Activated B cell treated with CpG ODN at 0.5 μM for 24 hours (primary cell): ENCODE data around the gene ZNF212. TPM values are rescaled to one million over a fixed set of nuclear protein-coding genes. Genes with fewer than 3 reads are reported as not detected.
"Not testable (repeated sequence)": the region's sequence is repeated elsewhere in the genome, so short reads cannot be mapped to it uniquely, and the experiment has no call there.

ENCODE experiments used
- ATAC-seq: fragments of 200-7000 bp; cut with Tn5 transposase; one replicate; pipeline ENCODE4 v1.10.0; 2021; ENCODE audit warnings: low read depth, mild to moderate bottlenecking, moderate library complexity
- CTCF ChIA-PET: fragments of 350-600 bp; sonication (Branson Sonifier 250); formaldehyde crosslinking; loops from one replicate; lab custom pipeline; 2021; ENCODE audit warnings: antibody characterized with exemption; lab: Charles Lee
- POLR2A ChIA-PET: fragments of 350-600 bp; sonication (Branson Sonifier 250); formaldehyde crosslinking; loops from one replicate; lab custom pipeline; 2021; ENCODE audit warnings: antibody characterized with exemption; lab: Charles Lee
- DNase-seq: peaks from one replicate; pipeline ENCODE4 v3.0.0; 2022
- H3K27ac Mint-ChIP-seq: one replicate; pipeline ENCODE4 v1.8.0; 2020; ENCODE audit warnings: mixed read lengths
- H3K27me3 Mint-ChIP-seq: one replicate; pipeline ENCODE4 v1.8.0; 2021; ENCODE audit warnings: mixed read lengths
- H3K36me3 Mint-ChIP-seq: one replicate; pipeline ENCODE4 v1.8.0; 2021; ENCODE audit warnings: low read depth, mixed read lengths
- H3K4me1 Mint-ChIP-seq: one replicate; pipeline ENCODE4 v1.8.0; 2021; ENCODE audit warnings: mixed read lengths
- H3K4me3 Mint-ChIP-seq: one replicate; pipeline ENCODE4 v1.8.0; 2020; ENCODE audit warnings: mild to moderate bottlenecking, mixed read lengths
- H3K9me3 Mint-ChIP-seq: one replicate; pipeline ENCODE4 v1.8.0; 2020; ENCODE audit warnings: mixed read lengths
- intact Hi-C: fragments of 100-400 bp; cut with micrococcal nuclease; formaldehyde crosslinking; loops from one replicate; pipeline ENCODE4 v1.15.1; 2024
- total RNA-seq: library from RNA; stranded (reverse); gene quantifications from 2 replicates; pipeline ENCODE4 v1.2.3, GENCODE V29; 2022
- TF ChIP-seq, protein P1 (sequence below): fragments of 200-600 bp; IDR thresholded peaks from one replicate; pipeline ENCODE4 v1.8.0; 2022; ENCODE audit warnings: antibody characterized with exemption, mild to moderate bottlenecking

ZNF212 gene
- total RNA-seq, 1 donor from 2014 or later = 21.0 TPM

GRCh38 chr7:149240637-149241036, 1.2 kb downstream of the ZNF212 start:
- H3K27ac Mint-ChIP-seq = no peak overlapping the region
- ChIA-PET CTCF (interaction anchor here (0.9 to 1.1 kb wide), 2 partner anchors 19 to 182 kb away, joined by 3 to 4 read pairs; no protein-coding TSS in a partner anchor), POLR2A (interaction anchor here (2.5 to 2.6 kb wide), 2 partner anchors 21 to 94 kb away, joined by 5 to 13 read pairs; partner anchors contain the start of genes ZNF398 and ZNF783)
- DNase-seq = no peak
- TF ChIP-seq, protein P1, sequence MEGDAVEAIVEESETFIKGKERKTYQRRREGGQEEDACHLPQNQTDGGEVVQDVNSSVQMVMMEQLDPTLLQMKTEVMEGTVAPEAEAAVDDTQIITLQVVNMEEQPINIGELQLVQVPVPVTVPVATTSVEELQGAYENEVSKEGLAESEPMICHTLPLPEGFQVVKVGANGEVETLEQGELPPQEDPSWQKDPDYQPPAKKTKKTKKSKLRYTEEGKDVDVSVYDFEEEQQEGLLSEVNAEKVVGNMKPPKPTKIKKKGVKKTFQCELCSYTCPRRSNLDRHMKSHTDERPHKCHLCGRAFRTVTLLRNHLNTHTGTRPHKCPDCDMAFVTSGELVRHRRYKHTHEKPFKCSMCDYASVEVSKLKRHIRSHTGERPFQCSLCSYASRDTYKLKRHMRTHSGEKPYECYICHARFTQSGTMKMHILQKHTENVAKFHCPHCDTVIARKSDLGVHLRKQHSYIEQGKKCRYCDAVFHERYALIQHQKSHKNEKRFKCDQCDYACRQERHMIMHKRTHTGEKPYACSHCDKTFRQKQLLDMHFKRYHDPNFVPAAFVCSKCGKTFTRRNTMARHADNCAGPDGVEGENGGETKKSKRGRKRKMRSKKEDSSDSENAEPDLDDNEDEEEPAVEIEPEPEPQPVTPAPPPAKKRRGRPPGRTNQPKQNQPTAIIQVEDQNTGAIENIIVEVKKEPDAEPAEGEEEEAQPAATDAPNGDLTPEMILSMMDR = no peak
- H3K4me3 Mint-ChIP-seq = peak overlapping the region; percentile 91
- H3K27me3 Mint-ChIP-seq = no peaks in the 10 kb centered on the region
- ATAC-seq = no peak
- peaks cover 46% of the 10 kb centered on the region for H3K4me1 Mint-ChIP-seq
- peaks cover 8% of the 10 kb centered on the region for H3K36me3 Mint-ChIP-seq
- peaks cover 3% of the 10 kb centered on the region for H3K9me3 Mint-ChIP-seq
- intact Hi-C loops = loop anchor here (10.0 kb wide), 1 partner anchor 216 kb away; the partner anchor contains the start of gene PDIA4

DNA sequence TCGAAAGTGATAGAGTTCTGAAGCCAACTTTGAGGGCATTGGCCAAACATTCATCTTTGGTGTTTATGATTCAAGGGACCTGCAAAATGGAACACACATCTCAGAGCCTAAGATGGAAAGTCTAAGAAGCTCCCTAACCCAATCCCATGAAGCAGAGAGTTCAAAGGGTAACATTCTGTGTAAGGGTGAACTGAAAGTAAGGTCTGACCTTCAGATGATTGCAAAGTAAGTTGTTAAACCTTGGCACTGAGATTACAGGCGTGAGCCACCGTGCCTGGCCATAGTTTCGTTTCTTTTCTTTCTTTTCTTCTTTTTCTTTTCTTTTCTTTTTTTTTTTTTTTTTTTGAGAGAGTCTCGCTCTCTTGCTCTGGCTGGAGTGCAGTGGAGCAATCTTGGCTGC, 2.2 kb downstream of the ZNF212 start:
- peak overlapping the region; percentile 11 for H3K4me3 Mint-ChIP-seq
- POLR2A ChIA-PET = interaction anchor here (0.7 kb wide), 1 partner anchor 34 kb away, joined by 5 read pairs; no protein-coding TSS in a partner anchor
- DNase-seq = no peak

DNA sequence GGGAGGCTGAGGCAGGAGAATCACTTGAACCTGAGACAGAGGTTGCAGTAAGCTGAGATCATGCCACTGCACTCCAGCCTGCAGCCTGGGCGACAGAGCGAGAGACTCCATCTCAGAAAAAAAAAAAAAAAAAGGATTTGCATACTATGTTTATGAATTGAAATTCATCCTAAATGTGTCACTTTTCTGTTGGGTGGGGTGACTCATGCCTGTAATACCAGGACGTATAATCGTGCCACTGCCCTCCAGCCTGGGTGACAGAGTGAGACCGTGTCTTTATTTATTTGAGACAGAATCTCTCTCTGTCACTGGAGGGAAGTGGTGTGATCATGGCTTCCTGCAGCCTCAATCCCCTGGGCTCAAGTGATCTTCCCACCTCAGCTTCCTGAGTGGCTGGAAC, 5.8 kb downstream of the ZNF212 start:
- H3K9me3 Mint-ChIP-seq = peaks cover 3% of the 10 kb centered on the region
- peak; percentile 85 for ATAC-seq
- POLR2A ChIA-PET = interaction anchor here (0.6 to 2.0 kb wide), 3 partner anchors 13 to 154 kb away, joined by 3 to 8 read pairs (median 4); partner anchors contain the start of gene ZNF783
- H3K27me3 Mint-ChIP-seq = no peaks in the 10 kb centered on the region
- CTCF ChIA-PET = no interaction called here
- H3K4me3 Mint-ChIP-seq = no peak overlapping the region
- peak overlapping the region; percentile 63 for H3K27ac Mint-ChIP-seq
- DNase-seq = no peak
- intact Hi-C loops = loop anchor here (10.0 kb wide), 1 partner anchor 220 kb away; the partner anchor contains the start of gene PDIA4
- H3K4me1 Mint-ChIP-seq = peaks cover 45% of the 10 kb centered on the region
- peaks cover 19% of the 10 kb centered on the region for H3K36me3 Mint-ChIP-seq
- TF ChIP-seq, protein P1 = no peak

More for the DNA sequence above, 2.2 kb downstream of the ZNF212 start:
- intact Hi-C loops = loop anchor here (10.0 kb wide), 1 partner anchor 217 kb away; the partner anchor contains the start of gene PDIA4
- Mint-ChIP-seq H3K27me3 (no peaks in the 10 kb centered on the region), H3K36me3 (peaks cover 11% of the 10 kb centered on the region), H3K4me1 (peaks cover 51% of the 10 kb centered on the region), H3K27ac (no peak overlapping the region), H3K9me3 (peaks cover 3% of the 10 kb centered on the region)
- no peak for ATAC-seq
- TF ChIP-seq, protein P1 = no peak
- CTCF ChIA-PET = no interaction called here

DNA sequence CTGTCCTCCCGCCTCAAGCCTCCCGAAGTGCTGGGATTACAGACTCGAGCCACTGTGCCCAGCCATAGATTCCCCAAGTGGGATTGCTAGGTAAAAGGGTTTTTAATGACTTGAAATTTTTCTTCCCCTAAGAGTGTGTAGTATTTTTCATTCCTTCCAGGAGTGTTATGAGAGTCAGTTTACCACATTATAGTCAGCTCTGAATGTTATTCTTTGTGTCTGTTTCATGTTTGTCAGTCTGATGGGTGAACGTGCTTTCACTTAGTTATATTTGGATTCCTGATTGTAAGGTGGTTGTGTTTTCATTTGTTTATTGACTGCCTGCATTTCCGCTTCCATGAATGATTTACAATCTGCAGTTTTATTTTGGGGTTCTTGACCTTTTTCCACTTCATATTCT, 6.3 kb downstream of the ZNF212 start:
- CTCF ChIA-PET = interaction anchor here (0.8 kb wide), 1 partner anchor 15 kb away, joined by 3 read pairs; no protein-coding TSS in a partner anchor
- no peak for DNase-seq
- intact Hi-C loops = loop anchor here (10.0 kb wide), 1 partner anchor 221 kb away; the partner anchor contains the start of gene PDIA4
- POLR2A ChIA-PET = interaction anchor here (0.6 to 2.0 kb wide), 3 partner anchors 13 to 154 kb away, joined by 3 to 8 read pairs (median 4); partner anchors contain the start of gene ZNF783
- H3K36me3 Mint-ChIP-seq = peaks cover 24% of the 10 kb centered on the region
- H3K27me3 Mint-ChIP-seq = no peaks in the 10 kb centered on the region
- H3K9me3 Mint-ChIP-seq = peaks cover 3% of the 10 kb centered on the region
- no peak for ATAC-seq
- TF ChIP-seq, protein P1 = no peak
- peaks cover 40% of the 10 kb centered on the region for H3K4me1 Mint-ChIP-seq
- H3K4me3 Mint-ChIP-seq = no peak overlapping the region
- peak overlapping the region; percentile 63 for H3K27ac Mint-ChIP-seq

- Mint-ChIP-seq H3K36me3 (peaks cover 38% of the 10 kb centered on the region), H3K9me3 (no peaks in the 10 kb centered on the region), H3K4me3 (no peak overlapping the region), H3K4me1 (peaks cover 29% of the 10 kb centered on the region), H3K27ac (peak overlapping the region; percentile 77), H3K27me3 (no peaks in the 10 kb centered on the region)
- intact Hi-C loops = loop anchor here (10.0 kb wide), 1 partner anchor 224 kb away; the partner anchor contains the start of gene PDIA4
- ATAC-seq (no peak), DNase-seq (no peak)
- TF ChIP-seq, protein P1 = no peak
- POLR2A ChIA-PET = interaction anchor here (0.8 kb wide), 1 partner anchor 13 kb away, joined by 3 read pairs; the partner anchor contains the start of gene ZNF783
- CTCF ChIA-PET = no interaction called here
These were observed 9.3 kb downstream of the ZNF212 start for GRCh38 chr7:149248777-149249176.

DNA sequence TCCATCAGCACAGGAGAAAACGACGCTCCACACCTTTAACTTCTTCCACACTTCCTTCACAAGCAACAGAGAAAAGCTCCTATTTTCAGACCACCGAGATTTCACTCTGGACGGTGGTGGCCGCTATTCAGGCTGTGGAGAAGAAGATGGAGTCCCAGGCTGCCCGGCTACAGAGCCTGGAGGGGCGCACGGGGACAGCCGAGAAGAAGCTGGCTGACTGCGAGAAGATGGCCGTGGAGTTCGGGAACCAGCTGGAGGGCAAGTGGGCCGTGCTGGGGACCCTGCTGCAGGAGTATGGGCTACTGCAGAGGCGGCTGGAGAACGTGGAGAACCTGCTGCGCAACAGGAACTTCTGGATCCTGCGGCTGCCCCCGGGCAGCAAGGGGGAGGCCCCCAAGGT, 10.7 kb downstream of the ZNF212 start:
- ATAC-seq, DNase-seq, intact Hi-C loops, H3K27ac Mint-ChIP-seq, H3K9me3 Mint-ChIP-seq, H3K4me3 Mint-ChIP-seq, H3K27me3 Mint-ChIP-seq: not testable (repeated sequence)
- Mint-ChIP-seq H3K4me1 (peaks cover 22% of the 10 kb centered on the region), H3K36me3 (peaks cover 48% of the 10 kb centered on the region)
- ChIA-PET CTCF (interaction anchor here (1.5 kb wide), 1 partner anchor 11 kb away, joined by 5 read pairs; the partner anchor contains the start of gene ZNF783), POLR2A (interaction anchor here (0.6 kb wide), 1 partner anchor 15 kb away, joined by 4 read pairs; no protein-coding TSS in a partner anchor)

GRCh38 chr7:149251518-149251917, 12.1 kb downstream of the ZNF212 start:
- H3K9me3 Mint-ChIP-seq, DNase-seq, H3K27me3 Mint-ChIP-seq, H3K27ac Mint-ChIP-seq, H3K4me3 Mint-ChIP-seq, ATAC-seq, intact Hi-C loops: not testable (repeated sequence)
- H3K4me1 Mint-ChIP-seq = peaks cover 12% of the 10 kb centered on the region
- peaks cover 56% of the 10 kb centered on the region for H3K36me3 Mint-ChIP-seq
- ChIA-PET CTCF (interaction anchor here (0.7 to 0.8 kb wide), 2 partner anchors 10 to 35 kb away, joined by 3 to 4 read pairs; partner anchors contain the start of gene ZNF783), POLR2A (interaction anchor here (0.7 kb wide), 1 partner anchor 1184 kb away, joined by 7 read pairs; no protein-coding TSS in a partner anchor)
